AG04450 (cell line): ENCODE results near the gene KCNE4. TPM values are rescaled to one million over a fixed set of nuclear protein-coding genes. Genes with fewer than 3 reads are reported as not detected.

Experiments
- CTCF ChIA-PET: fragments of 300-600, 350-600 bp; formaldehyde crosslinking; extraction: SDS; loops from one replicate; lab custom pipeline; 2022; ENCODE audit warnings: antibody characterized with exemption, inconsistent platforms; lab: Charles Lee
- POLR2A ChIA-PET: fragments of 350-600 bp; formaldehyde crosslinking; extraction: SDS; loops from one replicate; lab custom pipeline; 2021; ENCODE audit warnings: antibody characterized with exemption, inconsistent platforms; lab: Yijun Ruan, JAX
- DNase-seq: peaks from one replicate; pipeline ENCODE4 v3.0.0-alpha.2; 2011; ENCODE audit warnings: low read depth, low spot score
- H3K27ac ChIP-seq: one replicate; pipeline ENCODE4 v1.5.1; 2012; ENCODE audit warnings: low read depth, low read length, control low read depth
- H3K27me3 ChIP-seq: one replicate; pipeline ENCODE4 v1.6.0; 2012; ENCODE audit warnings: low read length; ENCODE audit not compliant: control insufficient read depth, insufficient read depth
- H3K4me3 ChIP-seq: 2 replicates; pipeline ENCODE4 v1.5.1; 2011; ENCODE audit warnings: mild to moderate bottlenecking, low read depth, low read length, control low read depth
- H3K9me3 ChIP-seq: 2 replicates; pipeline ENCODE4 v1.5.1; 2012; ENCODE audit warnings: low read length; ENCODE audit not compliant: control insufficient read depth, insufficient read depth
- polyA plus RNA-seq: library from polyadenylated mRNA; depleted of rRNA; stranded (reverse); fragments of >200 nt; gene quantifications from 2 replicates; pipeline ENCODE4 v1.2.3, GENCODE V29; 2011
- TF ChIP-seq, protein P1 (sequence below): IDR thresholded peaks from 2 replicates; pipeline ENCODE4 v1.5.1; 2011; ENCODE audit warnings: low read depth, low read length, control low read depth, inconsistent platforms

The KCNE4 gene
- polyA plus RNA-seq, 1 experiment, result 12.5 TPM

DNA sequence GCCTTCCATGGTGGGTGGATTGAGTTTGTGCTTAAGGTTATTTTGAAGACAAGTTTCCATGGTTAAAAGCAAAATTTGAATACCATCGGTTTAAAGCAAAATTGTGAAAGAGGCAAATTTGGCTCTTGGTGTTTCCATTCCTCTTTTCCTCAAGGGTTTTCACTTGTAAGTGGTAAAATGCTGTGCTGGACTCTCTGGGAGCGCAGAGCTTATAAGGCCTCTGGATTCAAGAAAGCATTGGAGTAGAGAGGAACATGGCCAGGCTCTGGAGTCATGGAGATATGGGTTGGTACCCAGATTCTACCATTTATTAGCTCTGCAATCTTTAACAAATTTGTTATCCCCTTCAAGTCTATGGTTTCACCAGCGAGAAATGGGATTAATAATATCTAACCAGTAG lies 17.5 kb downstream of the KCNE4 start:
- ChIA-PET CTCF (no interaction called here), POLR2A (no interaction called here)
- Histone ChIP-seq H3K27me3 (no peaks in the 10 kb centered on the region), H3K27ac (no peak overlapping the region), H3K4me3 (no peak overlapping the region), H3K9me3 (no peaks in the 10 kb centered on the region)
- TF ChIP-seq, protein P1, sequence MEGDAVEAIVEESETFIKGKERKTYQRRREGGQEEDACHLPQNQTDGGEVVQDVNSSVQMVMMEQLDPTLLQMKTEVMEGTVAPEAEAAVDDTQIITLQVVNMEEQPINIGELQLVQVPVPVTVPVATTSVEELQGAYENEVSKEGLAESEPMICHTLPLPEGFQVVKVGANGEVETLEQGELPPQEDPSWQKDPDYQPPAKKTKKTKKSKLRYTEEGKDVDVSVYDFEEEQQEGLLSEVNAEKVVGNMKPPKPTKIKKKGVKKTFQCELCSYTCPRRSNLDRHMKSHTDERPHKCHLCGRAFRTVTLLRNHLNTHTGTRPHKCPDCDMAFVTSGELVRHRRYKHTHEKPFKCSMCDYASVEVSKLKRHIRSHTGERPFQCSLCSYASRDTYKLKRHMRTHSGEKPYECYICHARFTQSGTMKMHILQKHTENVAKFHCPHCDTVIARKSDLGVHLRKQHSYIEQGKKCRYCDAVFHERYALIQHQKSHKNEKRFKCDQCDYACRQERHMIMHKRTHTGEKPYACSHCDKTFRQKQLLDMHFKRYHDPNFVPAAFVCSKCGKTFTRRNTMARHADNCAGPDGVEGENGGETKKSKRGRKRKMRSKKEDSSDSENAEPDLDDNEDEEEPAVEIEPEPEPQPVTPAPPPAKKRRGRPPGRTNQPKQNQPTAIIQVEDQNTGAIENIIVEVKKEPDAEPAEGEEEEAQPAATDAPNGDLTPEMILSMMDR, result no peak
- no peak for DNase-seq

DNA sequence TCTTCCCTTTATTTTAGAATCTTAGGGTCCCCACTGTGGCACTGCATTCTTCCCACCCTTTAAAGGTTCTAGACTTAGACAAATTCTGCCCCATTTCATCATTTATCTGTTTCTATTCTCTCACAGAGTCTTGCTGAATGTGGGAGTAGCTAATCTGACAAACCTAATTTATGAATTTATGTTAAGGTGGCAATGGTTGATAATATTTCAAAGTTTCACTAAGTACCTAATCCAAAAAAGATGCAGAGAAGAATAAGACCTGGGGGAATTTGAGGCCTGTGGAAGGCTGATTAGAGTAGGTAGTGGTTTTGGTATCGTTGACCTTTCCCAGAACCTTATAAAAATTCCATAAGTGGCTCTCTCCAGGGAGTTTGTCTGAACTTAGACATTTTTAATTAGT lies 18.0 kb downstream of the KCNE4 start:
- CTCF ChIA-PET, result no interaction called here
- POLR2A ChIA-PET, result no interaction called here
- TF ChIP-seq, protein P1, result no peak
- Histone ChIP-seq H3K27me3 (no peaks in the 10 kb centered on the region), H3K9me3 (no peaks in the 10 kb centered on the region), H3K27ac (no peak overlapping the region), H3K4me3 (no peak overlapping the region)
- DNase-seq, result no peak

DNA sequence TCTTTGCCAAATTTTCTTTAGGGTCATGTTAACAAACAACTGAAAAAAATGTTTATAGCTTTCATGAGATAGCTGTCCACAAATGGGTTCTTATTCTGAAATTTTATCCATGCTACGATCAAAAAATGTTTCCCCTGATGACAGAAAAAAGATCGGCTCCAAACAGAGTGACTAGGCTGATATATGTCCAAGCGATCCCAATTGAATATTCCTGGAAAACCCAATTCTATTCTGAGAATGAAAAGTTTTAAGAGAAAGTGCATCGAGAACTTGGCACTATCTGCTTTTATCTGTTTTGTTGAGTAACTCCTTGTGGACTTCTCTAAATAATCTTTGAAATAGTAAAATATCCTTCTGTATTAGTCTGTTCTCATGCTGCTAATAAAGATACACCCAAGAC lies 19.1 kb downstream of the KCNE4 start:
- Histone ChIP-seq H3K4me3 (no peak overlapping the region), H3K9me3 (no peaks in the 10 kb centered on the region), H3K27ac (no peak overlapping the region), H3K27me3 (no peaks in the 10 kb centered on the region)
- TF ChIP-seq, protein P1, result no peak
- POLR2A ChIA-PET, result no interaction called here
- DNase-seq, result no peak
- CTCF ChIA-PET, result interaction anchor here (0.6 kb wide), 1 partner anchor 100 kb away, joined by 3 read pairs; no protein-coding TSS in a partner anchor

DNA sequence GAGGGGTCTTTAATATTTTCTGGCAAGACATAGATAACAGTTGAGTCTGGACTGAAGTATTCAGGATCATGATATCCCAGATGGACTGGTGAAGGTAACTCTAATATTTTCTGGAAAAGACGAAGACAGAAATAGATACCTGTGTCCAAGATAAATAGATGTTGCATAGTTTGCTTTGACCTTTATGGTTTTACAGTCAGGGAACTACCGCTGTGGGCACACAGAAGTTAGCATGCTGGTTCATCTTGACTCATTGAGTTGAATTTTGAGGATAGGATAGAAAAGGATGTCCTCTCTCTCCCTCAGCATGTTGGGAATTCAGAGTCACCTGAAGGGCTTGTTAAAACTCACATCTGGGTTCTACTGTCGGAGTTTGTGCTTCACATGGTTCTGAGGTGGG lies 20.8 kb downstream of the KCNE4 start:
- CTCF ChIA-PET, result interaction anchor here (0.5 to 1.6 kb wide), 2 partner anchors 101 to 143 kb away, joined by 5 to 6 read pairs; no protein-coding TSS in a partner anchor
- H3K9me3 ChIP-seq, result no peaks in the 10 kb centered on the region
- no peak overlapping the region for H3K4me3 ChIP-seq
- DNase-seq, result no peak
- TF ChIP-seq, protein P1, result no peak
- no peak overlapping the region for H3K27ac ChIP-seq
- POLR2A ChIA-PET, result no interaction called here
- no peaks in the 10 kb centered on the region for H3K27me3 ChIP-seq

DNA sequence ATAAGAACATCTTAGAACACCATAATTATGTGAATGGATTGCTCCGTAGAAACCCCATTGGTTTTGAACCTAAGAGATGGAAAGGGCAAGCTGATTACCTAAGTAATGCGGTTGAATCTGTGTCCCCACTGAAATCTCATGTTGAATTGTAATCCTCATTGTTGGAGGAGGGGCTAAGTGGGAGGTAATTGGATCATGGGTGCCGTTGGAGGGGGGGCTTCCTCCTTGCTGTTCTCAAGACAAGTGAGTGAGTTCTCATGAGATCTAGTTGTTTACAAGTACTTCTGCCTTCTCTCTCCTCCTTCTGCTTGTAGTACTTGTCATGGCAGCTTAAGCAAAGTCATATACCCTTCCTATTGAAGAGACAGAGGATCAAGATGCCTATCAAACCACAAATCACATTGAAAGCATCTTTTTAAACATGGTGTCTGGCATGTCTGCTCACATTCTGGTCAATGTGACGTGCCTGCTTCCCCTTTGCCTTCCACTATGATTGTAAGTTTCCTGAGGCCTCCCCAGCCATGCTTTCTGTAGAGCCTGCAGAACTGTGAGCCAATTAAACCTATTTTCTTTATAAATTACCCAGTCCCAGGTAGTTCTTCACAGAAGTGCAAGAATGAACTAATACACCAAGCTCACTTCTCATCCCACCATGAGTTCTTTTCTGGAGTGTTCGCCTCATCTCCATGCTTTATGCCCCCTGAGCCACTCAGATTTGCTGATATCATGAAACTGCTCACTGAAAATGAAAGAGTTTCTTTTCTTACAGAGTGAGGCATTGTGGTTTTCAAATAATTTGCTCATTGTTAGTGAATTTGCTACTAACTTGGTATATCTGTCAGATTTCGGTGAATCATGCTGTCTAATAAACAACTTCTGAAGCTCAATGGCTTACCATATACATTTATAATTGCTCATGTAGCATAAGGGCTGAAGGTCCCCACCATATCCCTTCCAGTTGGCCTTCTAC lies 23.6 kb downstream of the KCNE4 start:
- POLR2A ChIA-PET, result no interaction called here
- no peak overlapping the region for H3K4me3 ChIP-seq
- no peak overlapping the region for H3K27ac ChIP-seq
- CTCF ChIA-PET, result interaction anchor here (1.3 kb wide), 1 partner anchor 104 kb away, joined by 3 read pairs; no protein-coding TSS in a partner anchor
- no peaks in the 10 kb centered on the region for H3K27me3 ChIP-seq
- peak; percentile 42 for DNase-seq
- TF ChIP-seq, protein P1, result no peak
- H3K9me3 ChIP-seq, result no peaks in the 10 kb centered on the region
